GM12865 (cell line): ENCODE data around the gene OR8B4.
"Not testable (repeated sequence)": the region's sequence is repeated elsewhere in the genome, so short reads cannot be mapped to it uniquely, and the experiment has no call there.

Source experiments
- DNase-seq: peaks from one replicate; pipeline ENCODE4 v3.0.0; 2010; ENCODE audit warnings: low read depth
- H3K4me3 ChIP-seq: 2 replicates; pipeline ENCODE4 v1.5.1; 2011; ENCODE audit warnings: mild to moderate bottlenecking, low read depth, low read length, control low read depth
- TF ChIP-seq, protein P1 (sequence below): IDR thresholded peaks from 2 replicates; pipeline ENCODE4 v1.5.1; 2011; ENCODE audit warnings: low read length, control low read depth, low read depth, inconsistent platforms; ENCODE audit not compliant: insufficient read depth; ENCODE audit errors: missing control alignments

OR8B4 gene

DNA sequence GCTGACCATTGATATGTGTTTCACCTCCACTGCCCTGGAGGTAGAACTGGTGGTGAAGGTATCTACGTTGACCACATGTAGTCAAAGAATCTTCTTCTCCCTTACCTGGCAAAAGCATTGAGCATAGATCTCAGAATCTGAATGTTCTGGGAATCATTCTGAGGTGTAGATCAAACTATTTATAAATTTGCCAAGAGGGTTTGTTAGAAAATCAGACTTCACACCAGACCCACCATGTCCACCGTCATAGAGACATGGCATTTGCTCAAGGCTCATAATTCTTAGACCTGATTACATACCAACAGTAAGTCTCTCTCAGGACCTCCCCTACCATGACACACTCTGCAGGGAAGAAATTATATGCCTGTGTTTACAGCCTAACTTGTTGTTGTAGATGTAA is 40.3 kb downstream of the OR8B4 start, which contains the start of gene OR8B2:
OR8B2 (minus strand) TSS at position 101 of the 400 bp plus-strand sequence. CDS start 1,156 bp downstream, outside the sequence.
- TF ChIP-seq, protein P1, sequence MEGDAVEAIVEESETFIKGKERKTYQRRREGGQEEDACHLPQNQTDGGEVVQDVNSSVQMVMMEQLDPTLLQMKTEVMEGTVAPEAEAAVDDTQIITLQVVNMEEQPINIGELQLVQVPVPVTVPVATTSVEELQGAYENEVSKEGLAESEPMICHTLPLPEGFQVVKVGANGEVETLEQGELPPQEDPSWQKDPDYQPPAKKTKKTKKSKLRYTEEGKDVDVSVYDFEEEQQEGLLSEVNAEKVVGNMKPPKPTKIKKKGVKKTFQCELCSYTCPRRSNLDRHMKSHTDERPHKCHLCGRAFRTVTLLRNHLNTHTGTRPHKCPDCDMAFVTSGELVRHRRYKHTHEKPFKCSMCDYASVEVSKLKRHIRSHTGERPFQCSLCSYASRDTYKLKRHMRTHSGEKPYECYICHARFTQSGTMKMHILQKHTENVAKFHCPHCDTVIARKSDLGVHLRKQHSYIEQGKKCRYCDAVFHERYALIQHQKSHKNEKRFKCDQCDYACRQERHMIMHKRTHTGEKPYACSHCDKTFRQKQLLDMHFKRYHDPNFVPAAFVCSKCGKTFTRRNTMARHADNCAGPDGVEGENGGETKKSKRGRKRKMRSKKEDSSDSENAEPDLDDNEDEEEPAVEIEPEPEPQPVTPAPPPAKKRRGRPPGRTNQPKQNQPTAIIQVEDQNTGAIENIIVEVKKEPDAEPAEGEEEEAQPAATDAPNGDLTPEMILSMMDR, result no peak
- no peak for DNase-seq

DNA sequence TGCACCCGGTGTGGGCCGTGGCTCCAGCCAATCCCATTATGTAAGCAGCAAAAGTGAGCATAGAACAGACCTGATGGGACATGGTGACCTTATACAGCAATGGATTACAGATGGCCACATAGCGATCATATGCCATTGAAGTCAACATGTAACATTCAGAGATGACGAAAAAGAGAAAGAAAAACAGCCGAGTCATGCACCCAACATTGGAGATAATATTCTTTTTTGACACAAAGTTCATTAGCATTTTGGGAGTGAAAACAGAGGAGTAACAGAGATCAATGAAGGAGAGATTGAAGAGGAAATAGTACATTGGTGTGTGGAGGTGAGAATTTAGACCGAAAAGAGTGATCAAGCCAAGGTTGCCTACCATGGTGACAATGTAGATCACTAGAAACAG is 41.8 kb downstream of the OR8B4 start:
- DNase-seq, H3K4me3 ChIP-seq: not testable (repeated sequence)

More for the DNA sequence above, 40.3 kb downstream of the OR8B4 start, which contains the start of gene OR8B2:
- H3K4me3 ChIP-seq, result no peak within 1 kb of the TSS

DNA sequence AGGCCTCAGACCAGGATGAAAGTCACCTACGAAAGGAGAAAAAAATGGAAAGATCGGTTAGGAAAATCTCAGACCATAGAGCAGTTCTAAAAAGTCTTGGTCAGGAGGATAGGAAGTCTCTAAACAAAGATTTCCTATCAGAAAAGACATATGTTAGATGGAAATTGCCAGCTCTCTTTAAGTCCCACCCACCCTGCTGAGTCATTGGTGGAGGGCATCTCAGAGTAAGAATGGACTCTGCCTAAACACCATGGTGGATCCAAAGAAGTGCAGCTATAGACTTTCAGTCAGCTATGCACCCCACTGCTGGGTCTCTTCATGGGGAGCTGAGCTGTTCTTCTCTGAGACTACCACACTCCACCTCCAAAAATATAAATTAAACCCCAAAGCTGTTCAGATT is 44.1 kb downstream of the OR8B4 start:
- no peak overlapping the region for H3K4me3 ChIP-seq
- DNase-seq, result no peak
- TF ChIP-seq, protein P1, result no peak

DNA sequence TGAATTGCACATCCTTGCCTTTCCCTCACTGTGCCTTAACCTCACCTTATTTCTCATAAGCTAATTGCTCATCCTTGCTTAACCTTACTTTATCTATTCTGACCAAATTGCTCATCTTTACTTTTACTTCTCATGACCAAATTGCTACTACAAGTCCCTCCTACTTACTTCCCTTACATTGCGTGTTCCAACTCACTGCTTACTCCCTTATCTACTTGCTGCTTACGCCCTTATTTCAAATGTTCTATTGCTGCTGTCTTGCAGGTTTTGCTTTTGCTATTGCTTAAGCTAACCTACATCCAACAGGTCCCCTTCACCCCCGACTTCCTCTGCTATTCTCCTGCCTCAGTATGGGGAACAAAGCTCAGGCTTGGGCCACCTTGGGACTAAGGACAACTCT is 48.4 kb downstream of the OR8B4 start:
- TF ChIP-seq, protein P1, result no peak
- H3K4me3 ChIP-seq, result no peak overlapping the region
- DNase-seq, result no peak
